ENCODE measurements around the gene MRE11. TPM values are rescaled to one million over a fixed set of nuclear protein-coding genes. Genes with fewer than 3 reads are reported as not detected.
"Not testable (repeated sequence)": the region's sequence is repeated elsewhere in the genome, so short reads cannot be mapped to it uniquely, and the experiment has no call there.

Gene MRE11
- total and polyA plus RNA-seq, 9 of the 15 experiments (the other 6 are each of a cell fraction or from before 2014, with no cell fraction given) = 18.3 to 45.2 (median 29.1) TPM

- TF ChIP-seq, protein P1, sequence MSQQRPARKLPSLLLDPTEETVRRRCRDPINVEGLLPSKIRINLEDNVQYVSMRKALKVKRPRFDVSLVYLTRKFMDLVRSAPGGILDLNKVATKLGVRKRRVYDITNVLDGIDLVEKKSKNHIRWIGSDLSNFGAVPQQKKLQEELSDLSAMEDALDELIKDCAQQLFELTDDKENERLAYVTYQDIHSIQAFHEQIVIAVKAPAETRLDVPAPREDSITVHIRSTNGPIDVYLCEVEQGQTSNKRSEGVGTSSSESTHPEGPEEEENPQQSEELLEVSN (IDR thresholded peaks at IDR 0.05; ENCODE audit: borderline replicate concordance in 1 of 2, extremely low read depth in 1 of 2, insufficient read depth in 1 of 2, insufficient read length in 1 of 2, low read depth in 1 of 2, low read length in 1 of 2, poor library complexity in 1 of 2, severe bottlenecking in 1 of 2) = no peak
- TF ChIP-seq KDM4B (IDR thresholded peaks at IDR 0.05; ENCODE audit: borderline replicate concordance in 2 of 2, low read depth in 1 of 2) = no peak
- no peak for TF ChIP-seq GTF2A2 (tag; IDR thresholded peaks at IDR 0.05)
- no peak for TF ChIP-seq EWSR1 (IDR thresholded peaks at IDR 0.05; ENCODE audit: borderline replicate concordance, low read depth, partially characterized antibody)
- TF ChIP-seq, protein P2, sequence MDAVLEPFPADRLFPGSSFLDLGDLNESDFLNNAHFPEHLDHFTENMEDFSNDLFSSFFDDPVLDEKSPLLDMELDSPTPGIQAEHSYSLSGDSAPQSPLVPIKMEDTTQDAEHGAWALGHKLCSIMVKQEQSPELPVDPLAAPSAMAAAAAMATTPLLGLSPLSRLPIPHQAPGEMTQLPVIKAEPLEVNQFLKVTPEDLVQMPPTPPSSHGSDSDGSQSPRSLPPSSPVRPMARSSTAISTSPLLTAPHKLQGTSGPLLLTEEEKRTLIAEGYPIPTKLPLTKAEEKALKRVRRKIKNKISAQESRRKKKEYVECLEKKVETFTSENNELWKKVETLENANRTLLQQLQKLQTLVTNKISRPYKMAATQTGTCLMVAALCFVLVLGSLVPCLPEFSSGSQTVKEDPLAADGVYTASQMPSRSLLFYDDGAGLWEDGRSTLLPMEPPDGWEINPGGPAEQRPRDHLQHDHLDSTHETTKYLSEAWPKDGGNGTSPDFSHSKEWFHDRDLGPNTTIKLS (IDR thresholded peaks at IDR 0.05; ENCODE audit: borderline replicate concordance, low read depth) = no peak
- no peak for TF ChIP-seq ZNF24 (IDR thresholded peaks at IDR 0.05)
- no peak for TF ChIP-seq ZNF561 (CRISPR knock-in tag; conservative IDR thresholded peaks at IDR 0.05)
These were observed 97.4 kb downstream of the MRE11 start (continued) for GRCh38 chr11:94396282-94396681.

- TF ChIP-seq ZNF146 (CRISPR knock-in tag; IDR thresholded peaks at IDR 0.05; ENCODE audit: unreplicated experiment) = peak; percentile 67
- 0 out of 2 replicates have a peak, but pooled peaks have one; percentile 24 for TF ChIP-seq BCOR (IDR thresholded peaks at IDR 0.05)
- H3K9ac ChIP-seq (ENCODE audit: insufficient read depth in 1 of 2, low read depth in 2 of 2, low read length in 2 of 2); H3K36me3 ChIP-seq (ENCODE audit: control insufficient read depth, insufficient read depth, low read length); DNase-seq (ENCODE audit: extremely low read depth in 1 of 4, low spot score in 3 of 4); intact Hi-C loops (cut with micrococcal nuclease); ATAC-seq; H3K79me2 ChIP-seq (ENCODE audit: control insufficient read depth, insufficient read depth, low read length); CTCF ChIA-PET (ENCODE audit: low intra/inter-chr PET ratio); FAIRE-seq; H2AFZ ChIP-seq (ENCODE audit: low read depth, low read length); H3K9me3 ChIP-seq (replicated peaks; ENCODE audit: control insufficient read depth, insufficient read depth, low read depth, low read length); H4K20me1 ChIP-seq (replicated peaks; ENCODE audit: control insufficient read depth, insufficient read depth, low read length); BruUV-seq (replicated peaks); H3K27me3 ChIP-seq (ENCODE audit: control insufficient read depth in 2 of 2, insufficient read depth in 2 of 2, low read length in 2 of 2); H3K4me1 ChIP-seq (replicated peaks in 1 of 2; ENCODE audit: control insufficient read depth in 2 of 2, insufficient read depth in 2 of 2, low read length in 2 of 2); H3K27ac ChIP-seq (ENCODE audit: extremely low read depth, low read depth, low read length); H3K9me1 ChIP-seq (ENCODE audit: control insufficient read depth, insufficient read depth, low read length); in situ Hi-C loops (cut with MboI); H3K4me2 ChIP-seq (ENCODE audit: insufficient read depth, low read length); H3K4me3 ChIP-seq; POLR2A ChIA-PET: not testable (repeated sequence)
- 17% methylated on average over 2 of the region's 4 CpGs for WGBS (ENCODE audit: insufficient coverage, low coverage, missing lambda C conversion rate)
These were observed 101.7 kb downstream of the MRE11 start for GRCh38 chr11:94391937-94392336.

All from K562 (cell line).